NOMO-1 treated with dmso at 0.1 percent for 144 hours (cell line): Measurements from ENCODE around the gene SDK1.
A peak's percentile ranks its signal among the peaks of the same experiment; 100 is the strongest.

Source experiments
- DNase-seq: peaks from one replicate; lab custom pipeline; 2025; ENCODE audit not compliant: unreplicated experiment; lab: John Stamatoyannopoulos, UW

Gene SDK1

GRCh38 chr7:3300651-3301448 lies at the start of gene SDK1:
SDK1 (plus strand) TSS chr7:3301252; CDS start chr7:3301587, 335 bp downstream.
- peak; percentile 70 for DNase-seq

GRCh38 chr7:3254718-3255117 lies 46.3 kb upstream of the SDK1 start:
- DNase-seq: no peak

DNA sequence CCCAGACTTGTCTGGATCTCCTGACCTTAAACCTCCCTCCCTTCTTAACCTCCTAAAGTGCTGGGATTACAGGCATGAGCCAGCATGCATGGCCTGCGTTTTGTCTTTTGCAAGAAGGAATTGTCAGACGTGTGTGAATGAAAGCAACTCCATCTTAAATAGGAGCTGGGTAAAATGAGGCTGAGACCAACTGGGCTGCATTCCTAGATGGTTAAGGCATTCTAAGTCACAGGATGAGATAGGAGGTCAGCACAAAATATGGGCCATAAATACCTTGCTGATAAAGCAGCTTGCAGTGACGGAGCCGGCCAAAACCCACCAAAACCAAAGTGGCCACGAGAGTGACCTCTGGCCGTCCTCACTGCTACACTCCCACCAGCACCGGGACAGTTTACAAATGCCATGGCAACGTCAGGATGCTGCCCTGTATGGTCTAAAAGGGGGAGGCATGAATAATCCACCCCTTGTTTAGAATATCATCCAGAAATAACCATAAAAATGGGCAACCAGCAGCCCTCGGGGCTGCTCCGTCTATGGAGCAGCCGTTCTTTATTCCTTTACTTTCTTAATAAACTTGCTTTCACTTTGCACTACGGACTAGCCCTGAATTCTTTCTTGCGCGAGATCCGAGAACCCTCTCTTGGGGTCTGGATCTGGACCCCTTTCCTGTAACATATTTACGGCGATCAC lies 41.2 kb upstream of the SDK1 start:
- DNase-seq: no peak

DNA sequence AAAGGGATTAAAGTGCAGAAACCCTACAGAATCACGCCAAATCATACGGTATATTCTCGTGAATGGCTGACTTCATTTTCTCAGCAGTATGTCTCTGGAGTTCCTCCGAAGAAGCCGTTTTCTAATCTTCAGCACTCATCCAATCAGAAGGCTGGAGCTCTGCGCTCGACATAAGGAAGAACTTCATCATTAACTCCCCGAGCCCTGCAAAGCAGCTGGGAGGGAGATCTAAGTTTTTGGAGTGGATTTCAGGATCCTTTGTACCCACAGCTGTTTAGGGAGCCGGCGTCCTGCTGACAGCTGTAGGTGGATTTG lies 40.7 kb upstream of the SDK1 start:
- no peak for DNase-seq

- no peak for DNase-seq
Measured at GRCh38 chr7:3264693-3265339, 36.2 kb upstream of the SDK1 start.

DNA sequence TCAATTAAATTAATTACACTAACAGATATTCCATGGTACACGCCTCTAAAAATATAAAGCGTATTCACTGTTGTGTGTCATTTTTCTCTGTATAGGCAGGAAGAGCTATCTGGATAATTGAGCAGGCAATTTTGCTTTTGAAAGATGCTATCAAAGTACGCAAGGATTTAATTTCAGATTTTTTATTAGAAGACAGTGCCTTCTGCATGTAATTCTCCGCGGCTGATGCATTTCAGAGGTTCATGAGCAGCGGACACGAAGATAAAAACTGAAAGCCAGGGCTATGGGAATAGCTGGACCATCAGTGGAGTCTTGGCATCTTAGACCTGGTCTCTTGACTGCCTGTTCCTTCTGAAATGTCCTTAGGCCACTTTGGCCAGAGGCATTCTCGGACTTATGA lies 35.7 kb upstream of the SDK1 start:
- DNase-seq: no peak

- DNase-seq: no peak
Measured at GRCh38 chr7:3266240-3266639, 34.8 kb upstream of the SDK1 start.

- no peak for DNase-seq
Measured at GRCh38 chr7:3267966-3268690, 32.9 kb upstream of the SDK1 start.

DNA sequence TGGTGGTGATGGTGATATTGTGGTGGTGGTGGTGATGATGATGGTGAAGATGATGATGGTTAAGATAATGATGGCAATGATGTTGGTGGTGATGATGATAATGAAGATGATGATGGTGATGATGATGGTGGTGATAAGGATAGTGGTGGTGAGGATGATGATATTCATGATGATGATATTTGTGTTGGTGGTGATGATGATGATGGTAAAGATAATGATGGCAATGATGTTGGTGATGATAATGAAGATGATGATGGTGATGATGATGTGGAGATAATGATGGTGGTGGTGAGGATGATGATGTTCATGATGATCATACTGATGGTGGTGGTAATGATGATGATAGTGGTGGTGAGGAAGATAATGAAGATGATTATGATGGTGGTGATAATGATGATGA lies 30.7 kb upstream of the SDK1 start:
- no peak for DNase-seq

GRCh38 chr7:3271298-3271697 lies 29.8 kb upstream of the SDK1 start:
- no peak for DNase-seq

GRCh38 chr7:3272691-3273141 lies 28.3 kb upstream of the SDK1 start:
- no peak for DNase-seq

GRCh38 chr7:3274131-3274530 lies 26.9 kb upstream of the SDK1 start:
- DNase-seq: no peak

DNA sequence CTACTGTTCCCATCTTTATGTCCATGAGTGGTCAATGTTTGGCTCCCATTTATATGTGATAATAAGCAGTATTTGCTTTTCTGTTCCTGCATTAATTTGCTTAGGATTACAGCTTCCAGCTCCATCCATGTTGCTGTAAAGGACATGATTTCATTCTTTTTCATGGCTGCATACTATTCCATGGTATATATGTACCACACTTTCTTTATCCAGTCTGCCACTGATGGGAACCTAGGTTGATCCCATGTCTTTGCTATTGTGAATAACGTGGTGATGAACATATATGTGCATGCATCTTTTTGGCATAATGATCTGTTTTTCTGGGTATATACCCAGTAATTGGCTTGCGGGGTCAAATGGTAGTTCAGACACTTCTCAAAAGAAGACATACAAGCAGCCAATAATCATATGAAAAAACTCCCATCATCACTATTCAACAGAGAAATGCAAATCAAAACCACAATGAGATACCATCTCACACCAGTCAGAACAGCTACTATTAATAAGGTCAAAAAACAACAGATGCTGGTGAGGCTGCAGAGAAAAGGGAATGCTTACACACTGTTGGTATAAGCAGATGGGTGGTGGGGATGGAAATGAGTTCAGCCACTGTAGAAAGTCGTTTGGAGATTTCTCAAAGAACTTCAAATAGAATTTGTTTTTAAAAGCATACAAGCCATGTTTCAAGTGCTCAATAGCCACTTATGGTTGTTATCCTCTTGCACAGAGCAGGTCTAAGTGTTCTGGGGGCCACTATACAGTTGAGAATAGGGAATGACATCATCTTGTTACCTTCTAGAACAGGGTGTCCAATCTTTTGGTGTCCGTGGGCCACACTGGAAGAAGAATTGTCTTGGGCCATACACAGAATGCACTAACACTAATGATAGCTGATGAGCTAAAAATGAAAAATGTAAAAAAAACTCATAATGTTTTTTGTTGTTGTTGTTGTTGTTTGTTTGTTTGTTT lies 23.2 kb upstream of the SDK1 start:
- no peak for DNase-seq

- DNase-seq: no peak
Measured at GRCh38 chr7:3279147-3279818, 21.8 kb upstream of the SDK1 start.

DNA sequence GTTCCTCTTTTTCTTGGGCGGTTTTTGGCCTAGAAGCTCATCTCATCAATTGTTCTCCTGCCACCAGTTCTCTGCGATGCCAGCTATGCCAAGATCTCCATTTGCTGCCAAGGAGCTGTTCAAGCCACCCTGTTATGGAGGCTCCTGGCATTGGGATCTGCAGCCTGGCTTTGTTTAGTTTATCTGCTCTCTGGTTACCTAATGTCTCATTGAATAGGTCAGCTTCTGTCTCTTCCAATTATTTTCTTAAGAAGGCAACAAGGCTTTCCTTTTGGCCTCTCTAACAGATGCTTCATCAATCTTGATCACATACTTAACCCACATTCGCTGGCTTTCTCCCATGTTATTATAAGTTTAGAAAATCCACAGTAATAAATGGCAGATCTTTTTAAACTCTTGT lies 20.6 kb upstream of the SDK1 start:
- DNase-seq: no peak

DNA sequence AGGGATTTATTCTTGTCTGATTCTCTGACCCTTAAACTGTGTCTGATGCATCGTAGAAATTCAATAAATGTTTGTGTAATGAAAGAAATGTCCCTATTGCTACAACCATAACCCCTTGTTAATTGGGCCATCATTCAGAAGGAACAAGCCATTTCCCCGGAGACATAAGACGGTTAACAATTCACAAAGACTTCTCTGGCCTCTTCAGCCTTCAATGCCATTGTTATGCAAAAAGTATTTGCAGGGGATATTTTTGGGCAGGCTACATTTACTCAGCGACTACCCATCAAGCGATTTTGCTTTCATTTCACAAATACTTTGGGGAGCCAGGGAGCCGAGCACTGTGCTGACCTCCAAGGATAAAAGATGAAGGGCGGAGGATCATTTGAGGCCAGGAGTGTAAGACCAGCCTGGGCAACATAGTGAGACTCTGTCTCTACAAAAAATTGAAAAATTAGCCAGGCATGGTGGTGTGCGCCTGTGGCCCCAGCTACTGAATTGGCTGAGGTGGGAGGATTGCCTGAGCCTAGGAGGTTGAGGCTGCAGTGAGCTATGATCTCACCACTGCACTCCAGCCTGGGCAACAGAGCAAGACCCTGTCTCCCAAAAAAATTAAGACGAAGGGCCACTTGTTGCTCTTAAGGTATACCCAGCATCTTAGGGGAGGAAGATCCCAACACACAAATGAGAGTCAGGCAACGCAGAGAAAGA lies 20.0 kb upstream of the SDK1 start:
- DNase-seq: no peak

DNA sequence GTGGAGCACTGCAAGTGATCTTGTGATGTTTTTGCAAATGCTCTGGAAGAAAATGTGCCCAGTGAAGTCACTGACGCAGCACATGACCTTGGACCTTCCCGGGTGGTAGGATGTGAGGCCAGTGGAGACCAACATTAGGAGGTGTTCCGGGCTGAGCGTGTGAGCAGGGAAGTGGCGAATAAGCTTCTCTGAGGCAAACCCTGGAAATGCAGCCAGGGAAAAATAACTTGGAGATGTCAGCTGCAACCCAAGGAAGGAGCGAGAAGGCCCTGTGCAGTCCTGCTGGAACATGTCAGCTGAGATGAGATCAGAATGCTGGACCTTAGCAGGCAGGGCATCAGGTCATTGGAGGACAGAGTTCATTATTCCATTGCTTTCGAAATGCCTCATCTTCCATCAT lies 18.6 kb upstream of the SDK1 start:
- DNase-seq: no peak

- DNase-seq: no peak
Measured at GRCh38 chr7:3283130-3283704, 17.8 kb upstream of the SDK1 start.

GRCh38 chr7:3285652-3286051 lies 15.4 kb upstream of the SDK1 start:
- no peak for DNase-seq
